ENCODE data around the gene PLCG2. TPM values are rescaled to one million over a fixed set of nuclear protein-coding genes. Genes with fewer than 3 reads are reported as not detected.

PLCG2 gene
- total and polyA plus RNA-seq, 8 donors: 5.1 to 48.7 (median 9.4) TPM

- Histone ChIP-seq H3K9me3 (no peaks in the 10 kb centered on the region), H3K27ac (no peak overlapping the region), H3K4me3 (no peak overlapping the region), H3K36me3 (no peaks in the 10 kb centered on the region), H3K27me3 (no peaks in the 10 kb centered on the region), H3K4me1 (peaks cover 0 to 46% of the 10 kb centered on the region in 2 donors)
- ATAC-seq: no peak
- no peak for DNase-seq
- intact Hi-C loops (cut with DNase I): no loop called here
- TF ChIP-seq CTCF (IDR thresholded peaks at IDR 0.05): no peak
These were observed 55.8 kb downstream of the PLCG2 start for GRCh38 chr16:81834868-81835267.

- Histone ChIP-seq H3K36me3 (no peaks in the 10 kb centered on the region), H3K27me3 (no peaks in the 10 kb centered on the region), H3K4me1 (peaks cover 0 to 31% of the 10 kb centered on the region in 2 donors), H3K9me3 (no peaks in the 10 kb centered on the region), H3K27ac (peak overlapping the region in 1 of 2 donors; percentile 71), H3K4me3 (no peak overlapping the region)
- ATAC-seq: no peak
- DNase-seq: no peak
- intact Hi-C loops (cut with DNase I): no loop called here
- TF ChIP-seq CTCF (IDR thresholded peaks at IDR 0.05): no peak
These were observed 57.4 kb downstream of the PLCG2 start for GRCh38 chr16:81836279-81837054.

GRCh38 chr16:81837312-81837751, 58.2 kb downstream of the PLCG2 start:
- Histone ChIP-seq H3K36me3 (no peaks in the 10 kb centered on the region), H3K27ac (peak overlapping the region in 1 of 2 donors; percentile 71), H3K4me1 (peaks cover 0 to 32% of the 10 kb centered on the region in 2 donors), H3K27me3 (no peaks in the 10 kb centered on the region), H3K4me3 (no peak overlapping the region), H3K9me3 (no peaks in the 10 kb centered on the region)
- intact Hi-C loops (cut with DNase I): no loop called here
- TF ChIP-seq CTCF (IDR thresholded peaks at IDR 0.05): no peak
- ATAC-seq (no peak), DNase-seq (no peak)

- Histone ChIP-seq H3K27me3 (no peaks in the 10 kb centered on the region), H3K27ac (no peak overlapping the region), H3K36me3 (no peaks in the 10 kb centered on the region), H3K9me3 (no peaks in the 10 kb centered on the region), H3K4me3 (no peak overlapping the region), H3K4me1 (peaks cover 0 to 33% of the 10 kb centered on the region in 2 donors)
- DNase-seq (no peak), ATAC-seq (no peak)
- no peak for TF ChIP-seq CTCF (IDR thresholded peaks at IDR 0.05)
- intact Hi-C loops (cut with DNase I): no loop called here
These were observed 59.7 kb downstream of the PLCG2 start for GRCh38 chr16:81838794-81839193.

- Histone ChIP-seq H3K4me3 (no peak overlapping the region), H3K9me3 (no peaks in the 10 kb centered on the region), H3K4me1 (peaks cover 0 to 33% of the 10 kb centered on the region in 2 donors), H3K27me3 (no peaks in the 10 kb centered on the region), H3K36me3 (no peaks in the 10 kb centered on the region), H3K27ac (no peak overlapping the region)
- no peak for TF ChIP-seq CTCF (IDR thresholded peaks at IDR 0.05)
- intact Hi-C loops (cut with DNase I): no loop called here
- DNase-seq (no peak), ATAC-seq (no peak)
These were observed 62.6 kb downstream of the PLCG2 start for GRCh38 chr16:81841722-81842121.

Data from left lung (tissue), 10 donors.